ENCODE results near the gene TMEM86A.
"Not testable (repeated sequence)": the region's sequence is repeated elsewhere in the genome, so short reads cannot be mapped to it uniquely, and the experiment has no call there.

TMEM86A gene

GRCh38 chr11:18698341-18699268 lies at the start of gene TMEM86A:
TMEM86A (plus strand) TSS chr11:18698779; CDS start chr11:18698887, 108 bp downstream.
- DNase-seq, result peak; percentile 93

GRCh38 chr11:18650353-18650752 lies 48.2 kb upstream of the TMEM86A start:
- DNase-seq, result no peak

GRCh38 chr11:18650859-18651557 lies 47.6 kb upstream of the TMEM86A start:
- DNase-seq, result no peak

GRCh38 chr11:18657673-18658072 lies 40.9 kb upstream of the TMEM86A start:
- DNase-seq, result no peak

GRCh38 chr11:18665353-18665872 lies 33.2 kb upstream of the TMEM86A start:
- DNase-seq, result not testable (repeated sequence)

GRCh38 chr11:18668131-18668530 lies 30.4 kb upstream of the TMEM86A start:
- no peak for DNase-seq

- DNase-seq, result no peak
Measured at GRCh38 chr11:18669219-18669596, 29.4 kb upstream of the TMEM86A start.

GRCh38 chr11:18669711-18670110 lies 28.9 kb upstream of the TMEM86A start:
- DNase-seq, result no peak

GRCh38 chr11:18671246-18671645 lies 27.3 kb upstream of the TMEM86A start:
- no peak for DNase-seq

- not testable (repeated sequence) for DNase-seq
Measured at GRCh38 chr11:18672209-18672608, 26.4 kb upstream of the TMEM86A start.

GRCh38 chr11:18676803-18677202 lies 21.8 kb upstream of the TMEM86A start:
- DNase-seq, result no peak

GRCh38 chr11:18677560-18677959 lies 21.0 kb upstream of the TMEM86A start:
- no peak for DNase-seq

GRCh38 chr11:18681949-18682348 lies 16.6 kb upstream of the TMEM86A start:
- not testable (repeated sequence) for DNase-seq

- no peak for DNase-seq
Measured at GRCh38 chr11:18682466-18682865, 16.1 kb upstream of the TMEM86A start.

GRCh38 chr11:18684267-18684666 lies 14.3 kb upstream of the TMEM86A start:
- no peak for DNase-seq

GRCh38 chr11:18691467-18692140 lies 7.0 kb upstream of the TMEM86A start:
- DNase-seq, result not testable (repeated sequence)

GRCh38 chr11:18692941-18693760 lies 5.4 kb upstream of the TMEM86A start:
- no peak for DNase-seq

GRCh38 chr11:18696638-18697225 lies 1.8 kb upstream of the TMEM86A start:
- no peak for DNase-seq

GRCh38 chr11:18697576-18697975 lies 1.0 kb upstream of the TMEM86A start:
- no peak for DNase-seq

- no peak for DNase-seq
Measured at GRCh38 chr11:18699269-18699596, 654 bp downstream of the TMEM86A start.

- DNase-seq, result no peak
Measured at GRCh38 chr11:18699848-18700261, 1.3 kb downstream of the TMEM86A start.

GRCh38 chr11:18700375-18700774 lies 1.8 kb downstream of the TMEM86A start:
- no peak for DNase-seq
